Measurements from ENCODE around the gene BSN. TPM values are rescaled to one million over a fixed set of nuclear protein-coding genes. Genes with fewer than 3 reads are reported as not detected.
A peak's percentile ranks its signal among the peaks of the same experiment; 100 is the strongest.

BSN gene
- total and polyA plus RNA-seq, 2 donors, result 0.39 to 0.48 TPM

DNA sequence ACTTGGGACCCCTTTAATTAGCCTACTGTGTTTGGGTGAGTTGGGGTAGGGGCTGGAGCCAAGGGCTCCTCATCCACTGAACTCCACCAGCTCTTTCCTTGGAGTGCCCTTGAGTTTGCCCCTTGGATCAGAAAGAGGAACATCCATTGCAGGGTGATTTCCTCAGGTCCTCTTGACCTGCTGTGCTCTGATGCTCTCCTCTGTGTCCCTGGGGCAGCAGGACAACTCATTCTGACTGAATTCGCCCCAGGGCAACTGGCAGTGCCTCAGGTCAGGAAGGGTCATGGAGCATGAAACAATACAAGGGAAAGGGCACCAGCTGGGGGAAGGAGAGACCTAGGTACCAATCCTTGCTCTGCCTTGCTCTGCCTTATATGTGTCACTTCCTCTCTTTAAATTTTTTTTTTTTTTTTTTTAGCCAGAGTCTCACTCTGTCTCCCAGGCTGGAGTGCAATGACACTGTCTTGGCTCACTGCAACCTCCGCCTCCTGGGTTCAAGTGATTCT, 47.8 kb downstream of the BSN start:
- Histone ChIP-seq H3K36me3 (ENCODE audit: insufficient read depth) (no peaks in the 10 kb centered on the region), H3K4me1 (ENCODE audit: insufficient read depth) (no peaks in the 10 kb centered on the region), H3K27ac (ENCODE audit: low read depth) (no peak overlapping the region), H3K4me3 (ENCODE audit: low read depth, low read length) (no peak overlapping the region)
- WGBS, result 87% methylated on average over 2 of the region's 2 CpGs
- no peak for DNase-seq (ENCODE audit: extremely low spot score)

DNA sequence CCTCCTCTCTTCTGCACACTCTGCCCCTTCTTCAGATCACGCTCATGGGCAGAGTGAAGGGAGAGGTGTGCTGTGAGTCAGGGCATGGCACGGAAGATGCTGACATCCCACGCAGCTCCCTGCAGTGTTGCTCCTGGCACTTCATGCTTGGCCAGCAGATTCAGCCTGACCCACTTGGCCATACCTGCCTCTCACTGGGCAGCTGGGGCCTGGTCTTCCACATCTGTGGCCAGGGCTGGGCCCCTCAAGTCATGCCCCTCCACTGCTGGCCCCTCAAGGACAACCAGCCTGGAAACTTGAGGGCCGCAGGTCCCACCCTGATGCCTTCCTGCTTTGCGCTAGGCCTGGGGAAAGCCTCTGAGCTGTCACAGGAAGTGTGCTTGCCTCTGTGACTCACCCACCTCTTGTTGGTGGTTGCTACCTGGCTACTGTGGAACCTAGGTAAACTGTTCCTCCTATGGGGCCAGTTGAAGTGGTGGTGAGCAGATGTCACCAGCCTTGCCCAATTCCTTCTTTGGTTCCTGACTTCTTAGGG, 48.7 kb downstream of the BSN start:
- DNase-seq (ENCODE audit: extremely low spot score), result no peak
- 89% methylated on average over 5 of the region's 5 CpGs for WGBS

DNA sequence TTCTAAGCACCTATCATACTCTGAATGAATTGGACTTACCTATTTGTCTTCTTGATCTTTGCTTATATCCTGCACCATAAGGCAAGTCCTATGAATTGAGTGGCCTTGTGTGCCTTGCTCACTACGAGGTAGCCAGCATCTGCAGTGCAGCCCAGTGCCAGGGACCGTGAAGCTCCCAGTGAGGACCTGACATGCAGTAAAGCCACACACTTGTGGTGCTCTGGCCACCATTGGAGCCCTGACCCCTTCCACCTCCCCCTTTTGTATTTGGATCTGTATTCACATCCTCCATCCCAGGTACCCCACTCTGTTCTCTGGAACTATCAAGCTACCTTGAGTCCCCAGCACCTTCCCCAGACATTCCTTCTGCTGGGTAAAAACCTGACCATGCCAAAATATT, 52.1 kb downstream of the BSN start:
- no peak for DNase-seq (ENCODE audit: extremely low spot score)
- no peaks in the 10 kb centered on the region for H3K4me1 ChIP-seq (ENCODE audit: insufficient read depth)
- no peaks in the 10 kb centered on the region for H3K36me3 ChIP-seq (ENCODE audit: insufficient read depth)
- no peak overlapping the region for H3K4me3 ChIP-seq (ENCODE audit: low read depth, low read length)
- WGBS, result 81% methylated on average over 2 of the region's 2 CpGs
- no peak overlapping the region for H3K27ac ChIP-seq (ENCODE audit: low read depth)

More for the DNA sequence above, 48.7 kb downstream of the BSN start:
- Histone ChIP-seq H3K4me1 (ENCODE audit: insufficient read depth) (no peaks in the 10 kb centered on the region), H3K36me3 (ENCODE audit: insufficient read depth) (no peaks in the 10 kb centered on the region), H3K4me3 (ENCODE audit: low read depth, low read length) (no peak overlapping the region), H3K27ac (ENCODE audit: low read depth) (no peak overlapping the region)

DNA sequence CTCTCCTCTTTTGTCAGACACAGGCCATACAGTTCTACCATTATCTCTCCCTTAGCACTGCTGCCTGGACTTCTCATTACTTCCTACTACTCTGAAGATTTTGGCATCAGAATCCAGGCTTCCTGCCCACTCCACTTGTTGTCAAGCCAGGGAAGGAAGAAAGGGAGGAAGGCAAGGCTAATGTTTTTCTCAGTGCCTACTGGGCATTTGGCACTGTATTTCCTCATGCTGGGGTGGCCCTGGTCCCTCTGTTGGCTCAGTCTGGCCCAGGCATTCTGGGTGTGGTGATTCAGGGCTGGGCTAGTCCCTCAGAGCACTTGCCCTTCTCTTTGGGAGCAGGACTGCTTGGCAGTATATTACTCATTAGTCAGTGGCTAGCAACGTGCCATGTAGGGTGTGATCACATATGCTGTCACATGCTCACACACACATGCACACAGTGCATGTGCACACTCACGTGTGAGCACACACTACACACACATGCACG, 52.9 kb downstream of the BSN start:
- DNase-seq (ENCODE audit: extremely low spot score), result no peak

DNA sequence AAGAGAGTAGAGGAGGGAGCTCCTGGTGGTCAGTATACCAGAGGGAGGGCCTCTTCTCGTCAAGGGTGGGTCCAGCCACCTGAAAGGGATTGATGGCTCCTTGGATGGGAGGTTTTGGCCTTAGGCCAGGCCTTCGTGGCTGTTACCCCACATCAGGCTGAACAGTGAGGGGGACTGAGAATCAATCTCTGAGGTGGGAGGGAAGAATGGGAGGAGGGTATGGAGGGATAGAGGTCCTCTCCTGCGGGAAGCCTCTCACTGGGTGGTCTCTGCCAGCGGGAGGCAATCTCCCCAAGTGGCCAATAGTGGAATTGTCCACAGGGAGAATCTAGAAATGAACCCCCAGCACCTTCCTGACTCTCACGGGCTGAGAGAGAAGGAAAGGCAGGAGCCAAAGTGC, 53.5 kb downstream of the BSN start:
- Histone ChIP-seq H3K27ac (ENCODE audit: low read depth) (no peak overlapping the region), H3K36me3 (ENCODE audit: insufficient read depth) (no peaks in the 10 kb centered on the region), H3K4me3 (ENCODE audit: low read depth, low read length) (no peak overlapping the region), H3K4me1 (ENCODE audit: insufficient read depth) (no peaks in the 10 kb centered on the region)
- no peak for DNase-seq (ENCODE audit: extremely low spot score)
- 29% methylated on average over 5 of the region's 5 CpGs for WGBS

More for the DNA sequence above, 52.9 kb downstream of the BSN start:
- WGBS, result 71% methylated on average over 3 of the region's 3 CpGs
- no peak overlapping the region for H3K27ac ChIP-seq (ENCODE audit: low read depth)
- no peaks in the 10 kb centered on the region for H3K4me1 ChIP-seq (ENCODE audit: insufficient read depth)
- no peak overlapping the region for H3K4me3 ChIP-seq (ENCODE audit: low read depth, low read length)
- no peaks in the 10 kb centered on the region for H3K36me3 ChIP-seq (ENCODE audit: insufficient read depth)

DNA sequence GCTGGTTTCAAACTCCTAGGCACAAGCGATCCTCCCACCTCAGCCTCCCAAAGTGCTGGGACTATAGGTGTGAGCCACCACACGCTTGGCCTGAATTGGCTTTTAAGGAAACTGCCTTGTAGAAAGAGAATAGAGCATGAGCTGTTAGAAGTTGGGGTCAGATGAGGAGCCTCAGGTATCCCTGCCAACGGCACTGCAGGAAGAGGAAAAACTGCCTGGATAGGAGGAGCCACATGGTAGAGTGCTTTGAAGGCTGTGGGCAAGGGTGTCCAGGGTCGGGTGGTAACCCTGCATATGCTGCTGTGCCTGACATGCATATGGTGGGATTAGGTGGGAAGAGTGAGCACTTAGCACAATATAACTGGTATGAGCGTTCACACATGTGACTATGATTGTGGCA, 55.0 kb downstream of the BSN start:
- H3K4me1 ChIP-seq (ENCODE audit: insufficient read depth), result no peaks in the 10 kb centered on the region
- no peak for DNase-seq (ENCODE audit: extremely low spot score)
- no peaks in the 10 kb centered on the region for H3K36me3 ChIP-seq (ENCODE audit: insufficient read depth)
- no peak overlapping the region for H3K4me3 ChIP-seq (ENCODE audit: low read depth, low read length)
- H3K27ac ChIP-seq (ENCODE audit: low read depth), result no peak overlapping the region
- WGBS, result 82% methylated on average over 5 of the region's 5 CpGs

DNA sequence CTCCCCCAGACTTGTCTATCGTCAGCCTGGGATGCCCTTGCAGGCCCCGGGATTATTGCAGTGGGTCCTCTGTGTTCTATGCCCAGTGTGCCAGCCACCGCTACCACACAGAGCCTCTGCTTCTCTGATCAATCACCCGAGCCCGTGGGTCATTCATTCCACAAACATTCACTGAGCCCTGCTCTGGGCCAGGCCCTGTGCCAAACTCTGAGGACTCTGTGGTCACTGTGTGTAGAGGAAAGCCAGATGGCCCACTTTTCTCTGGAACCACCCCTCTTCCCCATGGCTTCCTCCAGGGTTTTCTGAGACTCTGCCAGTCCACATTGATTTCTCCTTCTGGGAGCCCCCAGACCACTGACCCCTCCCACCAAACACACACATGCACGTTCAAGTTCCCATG, 55.5 kb downstream of the BSN start:
- no peak overlapping the region for H3K4me3 ChIP-seq (ENCODE audit: low read depth, low read length)
- WGBS, result 69% methylated on average over 6 of the region's 6 CpGs
- no peaks in the 10 kb centered on the region for H3K36me3 ChIP-seq (ENCODE audit: insufficient read depth)
- no peak overlapping the region for H3K27ac ChIP-seq (ENCODE audit: low read depth)
- DNase-seq (ENCODE audit: extremely low spot score), result no peak
- no peaks in the 10 kb centered on the region for H3K4me1 ChIP-seq (ENCODE audit: insufficient read depth)

DNA sequence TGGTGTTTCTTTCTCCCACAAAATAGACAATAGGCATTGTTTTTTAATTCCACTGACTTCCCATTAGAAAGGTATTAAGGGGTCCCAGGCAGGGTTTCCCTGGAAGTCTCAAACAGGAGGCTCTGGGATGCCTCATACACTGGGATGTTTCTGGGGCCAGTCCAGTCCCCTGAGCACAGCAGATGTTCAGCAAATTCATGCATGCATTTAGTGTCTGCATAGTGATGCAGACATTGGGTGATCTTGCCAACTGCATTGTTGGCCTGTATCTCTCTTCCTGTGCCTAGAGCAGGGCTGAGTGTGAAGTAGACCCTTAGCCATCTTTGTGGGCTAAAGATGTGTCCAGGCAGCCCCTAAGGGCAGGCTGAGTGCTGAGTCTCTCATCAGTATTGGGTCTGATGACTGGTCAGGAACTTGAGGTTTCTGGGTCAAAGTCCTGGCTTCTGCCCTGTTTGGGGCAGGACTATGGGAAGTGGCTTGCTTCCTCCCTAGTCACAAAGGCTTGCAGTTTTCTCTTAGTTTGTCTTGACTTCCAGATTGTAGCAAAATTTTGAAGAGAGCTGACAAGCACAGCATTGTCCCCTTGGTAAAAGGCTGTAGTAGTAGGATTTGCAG, 56.5 kb downstream of the BSN start:
- Histone ChIP-seq H3K4me3 (ENCODE audit: low read depth, low read length) (no peak overlapping the region), H3K36me3 (ENCODE audit: insufficient read depth) (no peaks in the 10 kb centered on the region), H3K27ac (ENCODE audit: low read depth) (no peak overlapping the region), H3K4me1 (ENCODE audit: insufficient read depth) (no peaks in the 10 kb centered on the region)
- DNase-seq (ENCODE audit: extremely low spot score), result no peak

DNA sequence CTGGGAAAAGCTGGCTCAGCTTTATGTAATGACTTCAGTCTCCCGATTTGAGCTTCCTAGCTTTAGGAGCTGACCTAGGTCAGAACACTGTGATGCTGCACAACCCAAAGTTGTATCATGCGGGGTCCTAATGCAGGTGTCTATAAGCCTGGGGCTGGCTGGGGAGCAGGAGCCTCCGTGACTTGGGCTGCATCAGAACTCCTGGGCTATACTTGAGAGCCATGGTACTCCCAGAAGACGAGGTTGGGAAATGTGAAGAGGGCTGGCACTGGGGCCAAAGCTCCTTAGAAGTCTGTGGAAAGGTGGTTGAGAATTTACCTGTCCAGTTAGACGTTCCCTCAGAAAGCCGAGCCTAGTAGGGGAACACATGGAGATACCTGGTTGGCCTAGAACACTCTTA, 57.0 kb downstream of the BSN start:
- no peak for DNase-seq (ENCODE audit: extremely low spot score)
- Histone ChIP-seq H3K27ac (ENCODE audit: low read depth) (no peak overlapping the region), H3K4me3 (ENCODE audit: low read depth, low read length) (no peak overlapping the region), H3K4me1 (ENCODE audit: insufficient read depth) (no peaks in the 10 kb centered on the region), H3K36me3 (ENCODE audit: insufficient read depth) (no peaks in the 10 kb centered on the region)
- WGBS, result 91% methylated on average over 6 of the region's 6 CpGs

DNA sequence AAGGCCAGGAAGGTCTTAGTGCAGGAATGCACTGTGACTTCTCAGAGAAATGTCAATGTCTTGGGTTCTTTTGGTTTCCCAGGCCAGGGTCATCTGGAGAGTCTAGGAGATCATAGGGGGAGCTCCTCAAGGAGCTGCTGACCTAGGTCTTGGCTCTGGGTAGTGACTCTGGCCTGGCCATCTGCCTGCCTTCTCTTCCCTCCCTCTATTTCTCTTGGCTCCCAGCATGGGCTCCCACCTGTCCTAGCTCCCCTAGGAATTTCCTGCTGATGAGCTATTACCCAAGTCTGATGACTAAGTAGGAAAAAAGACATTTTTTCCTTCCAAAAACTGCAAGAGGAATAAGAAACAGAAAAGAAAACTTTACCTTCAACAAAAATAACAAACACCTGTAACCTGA, 57.4 kb downstream of the BSN start:
- Histone ChIP-seq H3K4me1 (ENCODE audit: insufficient read depth) (no peaks in the 10 kb centered on the region), H3K4me3 (ENCODE audit: low read depth, low read length) (no peak overlapping the region), H3K36me3 (ENCODE audit: insufficient read depth) (no peaks in the 10 kb centered on the region), H3K27ac (ENCODE audit: low read depth) (no peak overlapping the region)
- DNase-seq (ENCODE audit: extremely low spot score), result no peak

DNA sequence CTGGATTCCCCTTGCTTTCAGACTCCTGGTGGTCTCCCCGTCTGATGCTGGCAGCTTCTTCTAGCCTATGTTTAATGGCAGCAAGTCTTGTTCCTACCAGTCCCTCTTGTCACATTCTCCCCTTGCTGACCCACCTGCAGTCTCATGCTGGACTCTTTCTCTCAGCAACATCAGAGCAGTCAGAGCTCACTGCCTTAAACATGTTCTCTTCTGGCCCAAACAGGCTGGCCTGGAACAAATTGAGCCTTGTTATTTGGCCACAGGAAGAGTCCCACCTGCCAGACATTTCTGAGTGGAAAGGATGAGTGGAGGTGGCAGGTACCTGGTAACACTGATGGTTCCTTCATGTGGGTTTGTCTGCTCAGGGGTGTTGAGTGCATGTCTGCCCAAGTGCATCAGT, 60.7 kb downstream of the BSN start:
- Histone ChIP-seq H3K36me3 (ENCODE audit: insufficient read depth) (no peaks in the 10 kb centered on the region), H3K27ac (ENCODE audit: low read depth) (no peak overlapping the region), H3K4me1 (ENCODE audit: insufficient read depth) (no peaks in the 10 kb centered on the region), H3K4me3 (ENCODE audit: low read depth, low read length) (no peak overlapping the region)
- no peak for DNase-seq (ENCODE audit: extremely low spot score)
- WGBS, result 78% methylated on average over 1 of the region's 1 CpG

DNA sequence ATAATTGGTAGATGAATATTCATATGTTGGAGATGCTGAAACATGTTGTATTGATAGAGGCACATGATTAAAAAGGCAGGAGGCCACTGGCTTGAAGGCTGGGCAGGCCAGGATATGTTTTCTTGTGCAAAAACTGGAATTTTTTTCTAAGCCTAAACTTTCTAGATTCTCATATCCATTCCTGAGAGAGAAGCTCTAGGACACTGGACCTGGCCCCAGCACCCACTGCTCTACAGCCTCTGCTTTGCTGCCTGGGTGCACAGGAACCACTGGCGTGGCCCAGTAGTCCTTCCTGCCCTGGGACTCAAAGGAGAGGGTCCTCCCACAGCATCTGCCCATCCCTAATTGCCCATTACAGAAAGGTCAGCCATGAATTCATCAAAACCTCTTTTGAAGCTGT, 61.8 kb downstream of the BSN start:
- no peak for DNase-seq (ENCODE audit: extremely low spot score)
- 85% methylated on average over 1 of the region's 1 CpG for WGBS
- H3K36me3 ChIP-seq (ENCODE audit: insufficient read depth), result no peaks in the 10 kb centered on the region
- no peak overlapping the region for H3K27ac ChIP-seq (ENCODE audit: low read depth)
- H3K4me3 ChIP-seq (ENCODE audit: low read depth, low read length), result no peak overlapping the region
- H3K4me1 ChIP-seq (ENCODE audit: insufficient read depth), result no peaks in the 10 kb centered on the region

DNA sequence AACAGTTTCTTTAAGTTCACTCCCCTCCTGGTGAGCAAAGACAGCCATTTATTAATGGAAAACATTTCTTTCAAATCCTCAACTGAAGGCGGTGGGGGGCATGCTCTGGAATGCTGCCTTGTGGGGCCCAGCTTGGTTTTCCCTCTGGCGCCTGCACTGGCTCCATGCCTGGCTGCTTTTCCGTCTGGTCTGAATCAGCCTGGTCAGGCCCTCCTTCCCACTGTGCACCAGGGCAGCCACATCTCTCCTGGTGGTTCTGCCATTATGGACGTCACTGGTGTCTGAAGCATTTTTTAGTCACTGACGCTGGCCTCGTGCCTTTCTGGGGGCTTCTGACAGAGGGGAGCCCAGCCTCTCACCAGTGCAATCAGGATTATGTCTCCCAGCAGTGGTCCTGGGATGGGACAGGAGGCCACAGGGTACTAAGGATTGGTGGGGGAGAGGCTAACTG, 62.2 kb downstream of the BSN start:
- Histone ChIP-seq H3K36me3 (ENCODE audit: insufficient read depth) (no peaks in the 10 kb centered on the region), H3K4me3 (ENCODE audit: low read depth, low read length) (no peak overlapping the region), H3K27ac (ENCODE audit: low read depth) (no peak overlapping the region), H3K4me1 (ENCODE audit: insufficient read depth) (no peaks in the 10 kb centered on the region)
- WGBS, result 31% methylated on average over 6 of the region's 6 CpGs
- peak; percentile 7 for DNase-seq (ENCODE audit: extremely low spot score)

DNA sequence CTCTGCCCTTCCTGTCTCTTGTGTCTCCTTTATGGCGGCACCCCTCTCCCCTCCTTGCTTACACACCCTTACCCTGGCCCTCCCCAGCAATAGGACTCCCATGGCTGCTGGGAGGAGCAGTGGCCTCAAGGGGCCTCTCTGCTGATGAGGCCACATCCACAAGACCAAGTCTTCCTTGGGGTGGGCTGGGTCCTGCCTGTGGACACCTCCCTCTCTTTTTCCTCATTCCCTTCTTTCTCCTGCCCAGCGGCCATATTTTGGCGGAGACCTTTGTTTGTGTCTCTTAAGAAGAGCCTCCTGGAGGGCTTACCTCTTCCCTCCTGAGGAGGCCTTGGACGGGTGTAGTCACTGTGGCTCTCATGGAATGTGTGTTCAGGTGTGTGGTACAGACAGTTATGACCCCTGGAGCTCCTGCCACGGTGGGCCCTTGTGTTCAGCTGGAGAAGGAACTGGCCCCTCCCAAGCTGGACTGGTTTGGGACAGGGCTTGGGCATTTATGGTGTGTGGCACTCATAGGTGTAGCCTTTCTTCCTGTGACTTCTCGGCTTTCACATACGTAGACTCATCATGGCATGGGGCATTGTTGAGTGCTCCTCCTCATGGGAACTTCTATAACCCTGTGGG, 63.2 kb downstream of the BSN start:
- DNase-seq (ENCODE audit: extremely low spot score), result no peak
- Histone ChIP-seq H3K4me3 (ENCODE audit: low read depth, low read length) (no peak overlapping the region), H3K27ac (ENCODE audit: low read depth) (no peak overlapping the region), H3K36me3 (ENCODE audit: insufficient read depth) (no peaks in the 10 kb centered on the region), H3K4me1 (ENCODE audit: insufficient read depth) (no peaks in the 10 kb centered on the region)
- 91% methylated on average over 7 of the region's 7 CpGs for WGBS

All from urinary bladder (tissue), 4 donors.